ENCODE results near the gene MYO7B.

MYO7B gene

DNA sequence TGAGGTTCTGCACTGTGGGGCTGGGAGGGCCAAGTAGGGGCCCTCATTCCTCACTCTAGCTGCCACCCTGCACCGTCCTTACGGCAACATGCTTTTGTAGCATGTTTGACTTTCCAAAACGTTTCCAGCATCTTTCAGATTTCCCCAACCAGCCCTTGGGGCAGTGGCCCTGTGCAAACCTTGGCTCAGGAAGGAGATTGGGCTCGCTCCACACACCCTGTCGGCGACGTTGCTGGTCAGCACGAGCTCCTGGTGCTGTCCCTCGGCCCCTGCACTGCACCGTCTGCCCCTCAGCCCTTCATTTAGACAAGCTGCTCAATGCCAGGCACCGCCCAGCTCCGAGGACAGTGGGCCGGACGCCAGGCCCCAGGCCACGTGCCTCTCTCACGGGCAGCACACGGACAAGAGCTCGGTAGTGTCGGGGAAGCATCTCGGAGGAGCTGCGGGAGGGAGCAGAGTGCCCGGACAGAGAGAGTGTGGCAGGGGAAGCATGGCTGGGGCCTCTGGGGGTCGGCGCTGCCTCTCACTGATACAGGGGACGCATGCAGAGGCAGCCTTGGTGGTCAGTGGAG is 117.4 kb downstream of the MYO7B start:
- DNase-seq, result no peak

DNA sequence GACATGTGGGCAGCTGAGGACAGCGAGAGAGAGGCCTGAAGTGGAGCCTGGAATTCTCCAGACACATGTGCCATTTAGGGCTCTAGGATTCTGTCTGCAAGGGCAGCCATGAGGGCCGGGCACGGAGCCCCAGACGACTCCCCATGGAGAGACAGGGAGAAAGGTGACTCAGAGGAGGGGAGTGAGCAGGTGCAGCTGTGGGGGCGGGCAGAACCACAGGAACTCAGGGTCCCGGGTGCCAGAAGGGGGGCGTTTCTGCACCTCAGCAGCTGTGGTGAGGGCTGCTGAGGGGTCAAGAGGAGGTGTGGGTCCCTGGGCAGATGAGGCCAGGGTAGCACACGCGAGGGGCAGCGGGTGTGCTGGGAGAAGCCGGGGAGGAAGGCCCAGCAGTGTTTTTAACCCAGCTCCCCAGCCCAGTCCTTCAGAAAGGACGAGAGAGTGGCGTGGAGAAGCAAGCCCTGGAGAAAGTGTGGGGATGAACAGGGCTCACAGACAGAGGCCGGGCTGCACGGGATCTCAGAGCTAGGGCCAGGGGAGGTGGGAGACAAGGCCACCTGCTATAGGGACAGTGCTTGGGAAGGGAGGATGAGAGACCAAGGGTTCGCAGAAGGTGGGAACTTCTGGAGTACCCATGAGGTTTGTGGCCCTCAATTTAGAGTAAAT is 118.1 kb downstream of the MYO7B start:
- DNase-seq, result no peak

DNA sequence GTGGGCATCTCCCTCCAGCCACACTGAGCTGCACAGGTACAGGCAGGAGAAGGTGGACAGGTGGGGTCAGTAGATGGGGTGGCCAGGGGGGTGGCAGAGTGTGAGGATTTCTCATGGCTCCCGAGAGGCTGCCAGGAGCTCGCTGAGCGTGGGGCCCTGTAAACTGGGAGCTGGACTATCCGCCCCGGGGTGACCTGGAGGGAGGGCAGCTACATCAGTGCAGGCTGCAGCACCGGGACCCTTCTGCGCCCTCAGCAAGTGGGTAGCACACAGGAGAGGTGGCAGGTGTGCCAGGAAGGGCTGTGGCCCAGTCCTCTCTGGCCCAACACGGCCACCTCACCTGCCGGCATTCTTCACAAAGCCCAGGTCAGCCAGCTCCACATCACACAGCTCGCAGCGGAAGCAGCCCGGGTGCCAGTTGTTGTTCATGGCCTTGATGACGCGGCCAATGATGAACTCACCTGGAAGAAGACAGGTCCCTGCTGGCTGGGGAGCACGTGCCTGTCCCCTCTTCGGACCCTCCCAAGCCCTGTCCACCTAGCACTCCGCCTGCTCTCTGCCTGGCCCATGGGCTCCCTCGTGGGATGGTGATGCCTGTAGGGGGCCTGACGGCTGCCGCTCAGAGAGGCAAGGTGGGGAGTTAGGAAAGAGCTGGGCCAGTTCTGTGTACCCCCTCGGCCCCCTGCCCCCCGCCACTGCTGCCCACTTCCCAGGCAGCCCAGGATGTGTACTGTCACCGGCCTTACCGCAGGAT is 118.8 kb downstream of the MYO7B start:
- DNase-seq, result no peak

DNA sequence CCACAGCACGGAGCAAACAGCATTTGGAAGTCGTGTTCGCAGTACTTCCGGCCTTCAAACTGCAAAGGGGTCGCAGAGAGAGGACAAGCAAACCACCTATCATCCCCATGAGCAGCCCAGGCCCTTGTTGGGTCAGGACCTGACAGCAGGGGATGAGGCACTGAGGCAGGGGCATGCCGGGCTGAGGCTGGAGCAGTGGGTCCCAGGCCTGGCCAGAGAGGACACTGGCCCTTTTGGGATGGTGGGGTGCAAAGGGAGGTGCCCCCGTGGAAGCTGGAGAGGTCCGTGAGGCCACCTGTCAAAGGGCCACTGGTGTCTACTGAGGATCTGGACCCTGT is 119.3 kb downstream of the MYO7B start:
- DNase-seq, result no peak

DNA sequence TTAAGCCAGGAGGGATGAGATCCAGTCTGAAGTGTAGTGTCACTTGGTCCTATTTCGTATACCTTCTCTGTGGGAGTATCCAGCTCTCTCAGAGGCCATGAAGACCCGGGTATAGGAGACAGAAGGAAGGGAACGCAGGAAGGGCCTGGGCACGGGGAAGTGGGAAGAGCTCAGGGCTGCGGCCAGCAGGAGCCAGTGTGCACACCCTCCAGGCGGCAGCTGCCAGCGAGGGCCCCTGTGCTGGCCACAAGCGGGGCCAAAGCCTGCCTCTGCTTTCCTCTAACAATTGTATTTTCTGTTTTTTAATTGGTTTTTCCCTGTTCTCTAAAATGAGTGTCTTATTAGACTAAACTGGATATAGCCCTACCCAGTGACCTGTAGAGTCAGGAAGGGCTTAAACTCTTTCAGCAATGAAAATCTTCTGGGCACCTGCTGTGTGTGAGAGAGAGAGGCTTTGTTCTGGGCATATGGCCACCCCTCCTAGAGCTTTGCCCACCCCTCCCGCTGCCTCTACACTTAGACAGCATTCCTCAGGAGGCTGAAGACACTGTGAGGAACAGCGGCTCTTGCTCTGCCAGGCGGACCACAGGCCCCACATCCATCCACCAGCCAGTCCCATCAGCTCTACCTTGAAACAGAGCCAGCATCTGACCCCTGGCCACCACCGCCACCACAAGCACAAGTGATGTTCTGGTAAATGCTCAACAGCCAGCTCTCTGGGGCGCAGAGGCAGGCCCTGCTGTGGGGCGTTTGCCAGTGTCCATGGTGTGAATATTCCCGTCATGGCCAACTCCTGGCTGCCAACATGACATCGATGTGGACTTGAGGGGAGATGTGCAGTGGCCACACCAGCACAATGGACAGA is 120.0 kb downstream of the MYO7B start:
- DNase-seq, result peak; percentile 43

DNA sequence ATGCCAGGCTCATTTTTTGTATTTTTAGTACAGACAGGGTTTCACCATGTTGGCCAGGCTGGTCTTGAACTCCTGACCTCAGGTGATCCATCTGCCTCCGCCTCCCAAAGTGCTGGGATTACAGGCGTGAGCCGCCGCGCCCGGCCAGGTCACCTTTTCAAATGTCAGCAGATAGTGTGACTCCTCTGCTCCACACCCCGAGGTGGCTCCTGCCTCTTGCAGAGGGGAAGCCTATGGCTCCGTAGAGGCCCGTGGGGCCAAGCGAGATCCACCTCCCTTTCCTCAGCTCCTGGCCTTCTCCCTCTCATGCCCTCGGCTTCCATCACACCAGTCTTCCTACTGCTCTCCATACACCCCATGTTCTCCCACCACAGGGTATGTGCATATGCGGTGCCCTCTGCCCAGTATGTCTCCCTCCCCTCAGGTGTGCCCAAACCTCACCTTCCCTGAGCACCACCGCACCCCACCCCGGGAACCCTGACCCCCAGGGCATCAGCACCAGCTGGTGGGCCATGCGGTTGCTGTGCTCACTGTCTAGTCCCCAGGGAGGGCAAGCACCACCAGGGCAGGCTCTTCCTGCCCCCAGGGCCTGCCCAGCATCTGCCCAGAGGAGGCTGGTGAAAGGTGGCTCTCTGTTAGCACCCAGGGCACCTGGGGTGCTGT is 121.2 kb downstream of the MYO7B start:
- no peak for DNase-seq

DNA sequence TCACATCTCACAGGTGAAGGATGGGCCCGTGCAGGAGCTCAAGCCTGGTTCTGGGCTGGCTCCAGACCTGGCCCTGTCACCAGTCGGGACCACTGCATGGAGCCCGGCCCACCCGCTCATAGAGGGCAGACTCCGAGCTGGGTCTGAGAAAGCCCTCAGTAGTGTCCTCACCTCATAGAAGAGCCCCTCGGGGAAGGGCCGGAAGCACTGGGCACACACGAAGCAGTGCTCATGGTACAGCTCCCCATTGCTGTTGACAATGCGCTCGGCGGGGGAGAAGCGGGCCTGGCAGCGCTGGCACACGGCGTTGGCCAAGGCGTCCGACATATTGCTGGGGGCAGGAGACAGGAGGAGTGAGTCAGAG is 121.7 kb downstream of the MYO7B start:
- DNase-seq, result no peak

DNA sequence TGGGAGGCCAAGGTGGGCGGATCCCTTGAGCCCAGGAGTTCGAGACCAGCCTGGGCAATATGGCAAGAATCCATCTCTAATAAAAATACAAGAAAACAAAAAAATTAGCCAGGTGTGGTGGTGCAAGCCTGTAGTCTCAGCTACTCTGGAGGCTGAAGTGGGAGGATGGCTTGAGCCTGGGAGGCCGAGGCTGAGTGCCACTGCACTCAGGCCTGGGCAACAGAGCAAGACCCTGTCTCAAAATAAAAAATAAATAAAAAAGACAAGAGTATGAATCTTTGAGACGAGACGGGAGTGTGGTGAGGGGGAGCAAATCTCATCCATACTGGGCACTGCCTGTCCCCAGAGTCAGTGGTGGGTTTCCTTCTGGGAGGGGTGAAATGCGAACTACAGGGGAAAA is 122.7 kb downstream of the MYO7B start:
- no peak for DNase-seq

DNA sequence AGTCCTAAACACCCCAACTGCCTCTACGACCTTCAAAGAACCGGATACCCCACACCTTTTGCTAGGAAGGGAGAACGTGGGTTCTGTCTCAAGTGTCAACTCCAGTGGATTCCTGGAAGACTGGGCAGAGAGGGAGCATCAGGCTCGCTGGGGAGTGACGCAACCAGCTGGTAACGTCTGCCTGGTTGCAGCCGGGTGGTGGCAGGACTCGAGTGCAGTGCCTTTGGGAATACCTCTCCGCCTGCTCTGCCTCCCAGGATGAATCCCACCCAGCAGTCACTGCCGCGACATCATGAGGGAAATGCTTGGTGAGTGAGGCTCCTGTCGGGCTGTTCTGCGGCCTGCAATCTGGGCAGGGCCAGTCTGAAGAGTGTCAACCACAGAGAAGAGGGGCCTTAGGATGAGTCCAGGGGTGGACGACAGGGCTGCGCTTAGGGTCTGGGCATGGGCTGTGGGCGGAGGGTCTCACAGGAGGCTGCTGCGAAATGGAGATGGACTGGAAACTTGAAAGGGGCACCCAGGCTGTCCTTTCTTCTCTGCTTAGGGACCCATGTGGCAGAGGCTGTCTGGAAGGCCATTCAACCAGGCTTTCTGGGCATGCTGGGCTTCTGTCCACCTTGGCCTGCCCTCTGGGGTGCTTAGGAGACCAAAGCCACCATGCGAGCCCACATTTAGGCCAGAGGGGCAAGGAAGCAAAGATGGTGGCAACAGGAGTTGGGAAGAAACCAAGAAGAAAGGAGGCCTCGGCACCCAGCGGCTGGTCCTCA is 123.3 kb downstream of the MYO7B start:
- no peak for DNase-seq

DNA sequence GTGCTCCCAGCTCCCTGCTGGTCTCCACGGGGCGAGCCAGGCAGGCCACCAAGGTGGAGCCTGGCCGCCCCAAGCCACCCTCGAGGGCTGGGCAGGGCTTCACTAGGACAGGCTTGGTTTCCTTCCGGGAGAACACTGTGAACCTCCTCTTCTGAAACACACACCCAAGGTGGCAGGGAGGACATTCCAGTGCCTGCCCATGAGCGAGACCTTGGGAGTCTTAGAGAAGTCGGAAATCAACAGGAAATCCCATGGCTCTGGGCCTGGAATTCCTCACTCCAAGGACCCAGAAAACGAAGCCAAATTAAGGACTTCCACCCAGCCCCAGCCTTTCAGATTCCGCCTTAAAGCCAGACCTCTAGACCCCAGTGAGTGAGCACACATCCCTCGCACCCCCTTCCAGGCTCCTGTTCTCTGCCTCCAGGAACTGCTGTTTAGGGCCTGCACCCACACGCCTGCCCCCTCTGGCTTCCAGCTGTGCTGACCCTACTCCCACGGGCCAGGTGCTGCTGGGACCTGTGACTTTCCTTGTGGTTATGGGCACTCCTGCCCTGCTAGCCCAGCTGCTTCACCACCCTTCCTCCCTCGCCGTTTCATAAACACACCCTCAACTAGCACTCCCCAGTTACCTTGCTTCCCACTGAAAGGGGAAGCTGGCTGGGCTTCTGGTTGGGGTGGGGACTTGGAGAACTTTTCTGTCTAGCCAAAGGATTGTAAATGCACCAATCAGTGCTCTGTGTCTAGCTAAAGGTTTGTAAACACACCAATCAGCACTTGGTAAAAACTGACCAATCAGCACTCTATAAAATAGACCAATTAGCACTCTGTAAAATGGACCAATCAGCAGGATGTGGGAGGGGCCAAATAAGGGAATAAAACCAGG is 124.2 kb downstream of the MYO7B start:
- DNase-seq, result no peak

DNA sequence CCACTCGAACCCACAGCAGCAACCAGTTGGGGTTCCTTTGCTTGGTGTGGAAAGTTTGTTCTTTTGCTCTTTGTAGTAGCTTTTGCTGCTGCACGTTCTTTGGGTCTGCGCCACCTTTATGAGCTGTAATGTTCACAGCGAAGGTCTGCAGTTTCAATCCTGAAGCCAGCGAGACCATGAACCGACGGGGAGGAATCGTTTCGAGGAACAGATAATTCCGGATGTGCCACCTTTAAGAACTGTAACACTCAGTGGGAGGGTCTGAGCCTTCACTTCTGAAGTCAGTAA is 124.8 kb downstream of the MYO7B start:
- DNase-seq, result no peak

DNA sequence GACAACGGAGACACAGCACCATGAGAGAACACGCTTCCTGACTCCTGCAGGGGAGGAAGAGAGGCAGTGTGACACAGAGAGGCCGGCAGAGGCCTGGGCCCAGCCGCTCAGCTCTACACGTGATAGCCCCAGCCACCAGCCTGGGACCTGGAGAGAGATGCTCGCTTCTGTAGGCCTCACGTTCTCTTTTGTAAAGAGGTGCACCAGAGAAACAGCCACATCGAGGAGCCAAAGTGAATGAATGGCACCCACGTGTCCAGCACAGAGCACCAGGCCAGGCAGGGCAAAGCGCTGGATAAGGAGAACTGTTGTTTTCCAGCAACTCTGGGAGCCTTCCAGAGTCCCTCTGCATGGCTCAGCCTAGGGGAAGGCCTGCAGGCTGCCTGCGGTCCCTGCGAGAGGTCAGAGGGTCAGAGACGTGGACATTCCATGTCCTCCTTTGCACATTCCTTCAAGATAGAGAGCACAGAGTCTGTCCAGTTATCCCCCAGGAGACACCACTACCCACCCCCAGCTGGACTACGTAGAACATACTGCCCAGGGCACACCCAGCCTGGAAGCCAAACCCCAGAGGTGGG is 125.7 kb downstream of the MYO7B start:
- no peak for DNase-seq

DNA sequence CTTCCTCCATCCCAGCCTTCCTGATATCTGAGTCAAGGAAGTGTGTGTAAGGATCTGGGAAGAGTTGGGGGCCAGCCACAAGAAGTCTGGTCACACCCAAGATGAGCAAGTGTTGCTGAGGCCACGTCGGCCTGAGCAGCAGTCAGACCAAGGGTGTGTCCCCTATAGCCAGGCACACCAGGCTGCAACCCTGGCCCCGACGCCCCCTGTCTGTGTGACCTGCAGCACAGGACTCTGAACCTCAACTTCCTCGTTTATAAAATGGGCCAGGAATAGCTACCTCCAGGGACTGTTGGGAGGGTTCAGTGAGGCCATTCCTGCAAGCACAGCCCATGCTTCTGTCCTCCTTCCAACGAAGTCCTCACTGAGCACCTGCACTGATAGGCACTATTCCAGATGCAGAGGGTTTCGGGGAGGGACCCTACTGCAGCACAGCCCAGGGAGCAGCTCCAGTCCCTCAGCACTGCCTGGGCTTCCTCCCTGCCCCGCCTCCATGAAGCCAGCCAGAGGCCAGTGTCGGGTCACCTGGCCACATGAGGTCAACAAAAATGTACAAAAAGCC is 126.5 kb downstream of the MYO7B start:
- DNase-seq, result no peak

DNA sequence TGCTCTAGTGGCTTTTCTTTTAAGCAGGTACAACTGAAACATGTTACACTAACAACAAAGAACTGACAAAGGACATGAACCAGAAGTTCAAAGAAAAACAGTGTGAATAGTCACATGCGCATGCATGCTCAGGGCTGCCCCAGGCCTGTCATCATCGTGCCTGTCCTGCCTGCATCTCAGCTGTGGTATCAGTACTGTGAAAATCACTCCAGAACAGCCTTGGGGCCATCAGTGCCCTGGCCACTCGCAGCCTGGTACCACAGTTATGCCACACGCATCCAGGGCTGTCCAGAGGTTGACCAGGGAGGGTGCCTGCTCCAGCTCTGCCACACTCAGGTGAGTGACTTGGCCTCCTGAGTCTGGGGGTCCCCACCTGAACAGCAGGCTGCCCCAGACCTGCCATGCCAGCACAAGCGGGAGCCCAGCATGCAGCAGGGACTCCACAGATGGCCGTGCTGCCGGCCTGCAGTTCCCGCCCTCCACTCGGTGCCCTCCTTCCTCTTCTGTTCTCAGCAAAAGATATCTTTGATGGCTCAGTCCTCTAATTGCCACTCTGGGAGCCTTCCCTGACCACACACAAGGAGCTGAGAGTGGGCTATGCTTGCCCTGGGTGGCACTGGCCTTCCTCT is 127.6 kb downstream of the MYO7B start:
- no peak for DNase-seq

DNA sequence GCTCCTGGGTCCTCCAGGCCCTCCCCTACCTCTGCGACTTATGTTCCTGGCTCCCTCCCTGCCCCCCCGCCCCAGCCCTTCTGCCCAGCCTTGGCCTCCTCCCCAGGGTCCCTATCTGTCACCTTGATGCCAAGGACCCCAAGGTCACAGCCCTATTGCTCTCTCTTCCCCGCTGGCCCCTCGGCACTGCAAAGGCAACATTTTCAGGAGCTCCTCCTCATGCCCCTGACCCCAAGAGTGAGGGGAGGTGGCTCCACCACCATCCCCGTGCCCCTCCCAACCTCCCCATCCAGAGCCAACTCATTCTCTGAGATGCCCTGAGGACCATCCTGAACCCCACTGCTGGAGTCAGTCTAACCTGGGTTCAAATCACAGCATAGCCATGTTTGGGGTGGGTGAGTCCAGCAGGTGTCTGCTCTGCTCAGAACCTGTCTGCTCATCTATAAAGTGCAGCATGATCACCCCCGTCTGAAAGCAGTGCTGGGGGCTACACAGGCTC is 128.1 kb downstream of the MYO7B start:
- DNase-seq, result no peak

DNA sequence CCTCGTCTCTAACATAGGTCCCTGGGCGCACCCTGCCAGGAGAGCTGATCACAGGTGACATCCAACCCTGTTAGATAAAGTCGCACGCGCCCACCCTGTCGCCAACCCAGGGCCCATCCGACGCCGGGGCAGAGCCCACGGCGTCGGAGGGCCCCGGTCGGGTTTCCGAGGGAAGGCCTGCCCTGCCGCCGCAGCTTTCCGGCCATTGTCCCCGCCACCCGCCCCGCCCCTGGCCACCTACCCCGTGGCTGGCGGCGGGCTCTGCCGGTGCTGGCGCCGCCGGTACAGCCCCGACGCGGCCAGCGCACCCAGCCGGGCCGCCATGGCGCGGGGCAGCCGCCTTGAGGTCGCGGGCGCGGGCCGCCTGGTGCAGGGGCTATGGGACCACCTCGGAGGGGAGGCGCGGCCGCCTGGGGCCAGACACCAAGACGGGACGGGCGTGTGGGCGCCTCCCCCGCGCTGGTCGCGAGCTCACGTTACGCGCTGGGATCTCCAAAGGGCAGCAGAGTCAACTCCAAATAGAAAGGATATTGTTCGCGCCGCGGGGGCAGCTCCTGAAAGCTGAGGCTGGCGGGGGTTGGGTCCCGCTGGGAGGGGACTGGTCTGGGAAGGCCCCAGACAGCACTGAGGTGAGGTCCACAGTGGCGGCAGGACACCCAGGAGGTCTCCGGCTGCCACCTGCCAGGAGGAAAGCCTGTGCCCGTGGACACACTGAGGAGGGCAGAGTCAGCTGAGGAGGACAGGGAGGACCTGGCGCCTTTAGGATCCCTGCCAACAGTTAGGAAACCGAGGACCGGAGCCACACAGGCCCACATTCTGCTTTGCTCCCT is 128.8 kb downstream of the MYO7B start:
- no peak for DNase-seq

DNA sequence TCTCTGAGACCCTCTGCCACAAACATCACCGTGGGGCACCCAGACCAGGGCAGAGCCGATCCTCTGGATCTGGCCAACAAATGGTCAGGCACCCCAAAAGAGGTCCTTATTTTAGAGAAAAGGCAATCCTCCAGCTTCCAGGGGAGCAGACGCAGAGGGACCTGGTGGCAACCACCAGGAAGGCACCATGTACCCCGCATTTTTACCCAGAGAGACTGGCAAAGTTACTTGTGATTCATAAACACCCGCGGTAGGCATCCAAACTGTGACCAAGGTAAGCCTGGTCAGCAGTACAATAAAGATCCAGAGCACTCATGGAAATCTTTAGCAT is 129.4 kb downstream of the MYO7B start:
- no peak for DNase-seq

DNA sequence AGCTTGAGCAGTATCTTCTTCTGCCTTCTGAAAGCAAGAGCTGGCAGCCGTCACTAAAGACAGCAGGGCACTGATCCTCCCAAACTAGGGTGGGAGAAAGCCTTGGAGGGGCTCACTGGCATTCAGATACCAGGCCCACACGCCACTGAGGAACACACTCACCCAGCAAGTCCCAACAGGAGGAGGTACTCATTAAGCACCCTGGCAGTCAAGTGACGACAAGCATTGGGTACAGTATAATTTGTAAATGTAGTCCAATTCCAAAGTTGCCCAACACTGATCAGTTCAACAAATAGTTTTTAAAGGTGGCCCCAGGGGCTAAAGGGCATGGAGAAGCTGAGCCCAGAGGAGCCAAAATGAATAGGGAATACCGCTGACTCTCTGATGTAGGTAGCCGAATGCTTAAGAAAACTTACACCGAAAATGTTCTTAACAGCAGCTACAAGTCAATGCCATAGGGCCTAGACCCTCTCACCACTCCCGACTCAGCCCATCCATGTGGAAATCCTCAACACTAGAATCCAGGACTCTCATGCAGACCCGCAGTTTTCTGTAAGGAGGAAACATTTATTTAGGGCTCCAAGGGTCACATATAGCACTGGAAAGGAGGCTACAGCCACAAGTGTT is 129.9 kb downstream of the MYO7B start:
- no peak for DNase-seq

DNA sequence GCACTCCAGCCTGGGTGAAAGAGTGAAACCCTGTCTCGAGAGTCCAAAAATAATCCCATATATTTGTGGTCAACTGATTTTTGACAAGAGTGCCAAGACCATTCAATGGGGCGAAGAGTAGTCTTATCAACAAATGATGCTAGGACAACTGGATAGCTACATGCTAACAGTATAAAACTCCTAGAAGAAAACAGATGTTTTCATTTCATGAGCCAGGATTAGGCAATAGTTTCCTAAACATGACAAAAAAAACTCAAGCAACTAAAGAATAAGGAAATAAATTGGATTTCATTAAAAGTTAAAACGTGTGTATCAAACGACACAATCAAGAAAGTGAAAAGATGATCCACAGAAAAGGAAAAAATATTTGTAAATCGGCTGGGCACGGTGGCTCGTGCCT is 133.6 kb downstream of the MYO7B start:
- DNase-seq, result no peak

Measured in NCI-H524 treated with DMSO at 0.1 percent for 48 hours (cell line).